ENCODE data around the gene RAB6B. TPM values are rescaled to one million over a fixed set of nuclear protein-coding genes. Genes with fewer than 3 reads are reported as not detected.

The RAB6B gene
- total and polyA plus RNA-seq, 2 of the 8 experiments (the other 6 are each of a cell fraction or from before 2014, with no cell fraction given), result 7.9 to 15.6 TPM

- Histone ChIP-seq H3K79me2 (ENCODE audit: control insufficient read depth in 1 of 2, insufficient read depth in 2 of 2, low read length in 2 of 2) (no peaks in the 10 kb centered on the region), H3K23me2 (ENCODE audit: low read depth, low read length) (peaks cover 6% of the 10 kb centered on the region), H2BK120ac (replicated peaks; ENCODE audit: low read depth, low read length) (no peak overlapping the region), H2AK5ac (ENCODE audit: low read depth, low read length) (no peak overlapping the region), H3K4me3 (ENCODE audit: extremely low read depth in 1 of 4, insufficient read depth in 2 of 4, low read depth in 3 of 4, low read length in 4 of 4) (no peak overlapping the region), H3K79me1 (ENCODE audit: low read depth, low read length) (no peaks in the 10 kb centered on the region), H2BK5ac (ENCODE audit: low read depth, low read length) (no peak overlapping the region), H3K9me3 (ENCODE audit: insufficient read depth in 2 of 2, low read depth in 1 of 2, low read length in 1 of 2) (no peaks in the 10 kb centered on the region), H3K4ac (replicated peaks; ENCODE audit: insufficient read length, low read depth, low read length) (no peak overlapping the region), H2BK15ac (ENCODE audit: low read length) (no peak overlapping the region), H3K27ac (ENCODE audit: low read depth, low read length) (no peak overlapping the region), H3K9ac (replicated peaks in 1 of 4; ENCODE audit: extremely low read depth in 1 of 4, low read depth in 3 of 4, low read length in 3 of 4) (no peak overlapping the region), H3K23ac (ENCODE audit: insufficient read length) (no peak overlapping the region), H2BK12ac (ENCODE audit: low read depth, low read length) (no peak overlapping the region), H4K20me1 (replicated peaks in 1 of 2; ENCODE audit: control insufficient read depth in 1 of 2, insufficient read depth in 2 of 2, low read length in 2 of 2) (no peaks in the 10 kb centered on the region), H4K8ac (ENCODE audit: extremely low read depth, insufficient read depth, low read length) (no peak overlapping the region), H3K18ac (ENCODE audit: extremely low read depth, low read length) (no peak overlapping the region), H4K91ac (replicated peaks; ENCODE audit: insufficient read length, low read length) (no peak overlapping the region), H2BK20ac (ENCODE audit: low read length) (no peak overlapping the region), H3K4me1 (replicated peaks in 1 of 4; ENCODE audit: control insufficient read depth in 3 of 4, insufficient read depth in 4 of 4, low read length in 3 of 4) (peaks cover 0 to 9% (median 4%) of the 10 kb centered on the region in 4 experiments; a peak in 5 of 7 replicates), H4K5ac (ENCODE audit: insufficient read length, low read depth, low read length) (no peak overlapping the region), H2AFZ (ENCODE audit: low read length) (no peak overlapping the region), H3K27me3 (replicated peaks in 1 of 4; ENCODE audit: control insufficient read depth in 3 of 4, extremely low read depth in 1 of 4, insufficient read depth in 3 of 4, low read length in 3 of 4) (peaks cover 0 to 21% (median 15%) of the 10 kb centered on the region in 4 experiments; a peak in 5 of 7 replicates), H3K14ac (ENCODE audit: insufficient read length) (no peak overlapping the region), H3K56ac (replicated peaks; ENCODE audit: insufficient read length, low read depth, low read length) (no peak overlapping the region), H3K4me2 (ENCODE audit: insufficient read depth in 1 of 2, low read depth in 2 of 2, low read length in 2 of 2) (no peak overlapping the region), H3K36me3 (ENCODE audit: control insufficient read depth in 2 of 4, insufficient read depth in 4 of 4, low read length in 3 of 4) (no peaks in the 10 kb centered on the region)
- FAIRE-seq (no peak), DNase-seq (ENCODE audit: low read depth in 1 of 2, low spot score in 2 of 2) (no peak)
- WGBS, 2 experiments (ENCODE audit: extremely low coverage in 1 of 2, insufficient coverage in 1 of 2, insufficient read length in 1 of 2, insufficient replicate concordance in 2 of 2, low coverage in 1 of 2, low lambda C conversion rate in 2 of 2, missing lambda C conversion rate in 1 of 2), result 83 to 100% methylated on average over 1 to 4 of the region's 4 CpGs
- POLR2A ChIA-PET (ENCODE audit: partially characterized antibody), result no interaction called here
- CTCF ChIA-PET (ENCODE audit: partially characterized antibody), result interaction anchor here (1.1 to 1.4 kb wide), 2 partner anchors 34 to 288 kb away, joined by 3 to 4 read pairs; no protein-coding TSS in a partner anchor
- TF ChIP-seq NANOG (IDR thresholded peaks at IDR 0.05; ENCODE audit: insufficient read depth, low read depth, low read length, poor library complexity, severe bottlenecking), result no peak
Observed at GRCh38 chr3:133924041-133924440, 28.4 kb upstream of the RAB6B start.

Measured in H1 (cell line).